NCI-H226 (cell line): ENCODE data around the gene LARGE1.

ENCODE experiments used
- DNase-seq: peaks from one replicate; pipeline ENCODE4 v3.0.0-alpha.2; 2015

The LARGE1 gene

DNA sequence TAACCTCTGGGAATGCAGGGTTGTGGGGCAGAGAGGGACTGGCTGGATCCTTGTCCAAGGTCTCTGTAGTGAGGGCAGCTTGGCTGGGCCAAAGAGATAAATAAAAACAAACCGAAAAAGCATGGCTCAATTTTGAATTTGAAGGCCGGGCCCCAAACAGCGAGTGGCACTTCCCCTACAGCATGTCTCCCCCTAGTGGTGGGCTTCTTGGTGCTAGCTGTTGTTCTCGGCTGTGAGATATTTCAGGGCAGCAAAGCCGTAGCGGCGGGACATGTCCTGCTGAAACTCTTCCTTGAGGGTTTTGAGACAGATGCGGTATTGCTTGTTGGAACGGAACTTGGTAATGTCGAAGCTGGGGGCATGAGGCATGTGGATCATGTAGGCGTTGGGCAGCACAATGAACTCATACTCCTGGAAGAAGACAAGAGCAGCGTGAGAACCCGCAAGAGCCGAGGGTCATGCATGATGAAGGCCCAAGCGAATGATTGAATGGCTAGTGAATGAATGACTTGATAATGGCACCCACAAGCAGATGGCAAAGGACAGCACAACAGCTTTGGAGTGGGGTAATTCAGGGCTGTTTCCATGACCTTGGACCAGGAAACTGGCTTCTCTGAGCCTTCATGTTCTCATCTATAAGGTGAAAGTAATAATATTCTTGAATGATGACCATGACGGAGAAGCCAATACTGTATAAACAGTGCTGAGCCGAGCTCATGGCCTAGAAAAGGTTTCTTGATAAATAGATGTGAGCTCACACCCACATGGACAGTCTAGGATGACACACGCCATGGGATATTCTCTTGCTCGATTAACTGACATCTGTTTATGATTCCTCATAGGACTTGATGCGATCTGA is 645.8 kb downstream of the LARGE1 start:
- peak; percentile 3 for DNase-seq

- DNase-seq = no peak
Measured at GRCh38 chr22:33272871-33273270, 647.4 kb downstream of the LARGE1 start.

DNA sequence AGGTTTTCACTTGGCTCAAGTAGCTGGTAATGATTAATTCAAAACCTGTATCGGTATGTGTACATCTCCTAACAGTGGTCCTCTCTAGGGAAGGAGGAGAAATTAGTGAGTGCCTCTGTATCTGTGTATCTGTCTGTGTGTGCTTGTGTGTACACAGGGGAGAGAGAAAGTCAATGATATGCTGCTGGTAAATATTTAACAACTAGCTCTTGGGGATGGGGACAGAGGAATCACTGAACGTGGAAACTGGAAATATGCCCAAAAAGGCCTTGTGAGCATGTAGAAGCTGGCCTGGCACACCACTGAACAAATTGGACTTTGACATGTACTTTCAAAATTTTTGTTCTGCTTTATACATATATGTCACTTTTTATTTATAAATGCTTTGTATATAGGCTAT is 648.1 kb downstream of the LARGE1 start:
- DNase-seq = no peak

GRCh38 chr22:33271390-33272161 is 648.7 kb downstream of the LARGE1 start:
- no peak for DNase-seq

GRCh38 chr22:33270596-33270995 is 649.7 kb downstream of the LARGE1 start:
- DNase-seq = no peak

- no peak for DNase-seq
Measured at GRCh38 chr22:33261699-33262098, 658.6 kb downstream of the LARGE1 start.

DNA sequence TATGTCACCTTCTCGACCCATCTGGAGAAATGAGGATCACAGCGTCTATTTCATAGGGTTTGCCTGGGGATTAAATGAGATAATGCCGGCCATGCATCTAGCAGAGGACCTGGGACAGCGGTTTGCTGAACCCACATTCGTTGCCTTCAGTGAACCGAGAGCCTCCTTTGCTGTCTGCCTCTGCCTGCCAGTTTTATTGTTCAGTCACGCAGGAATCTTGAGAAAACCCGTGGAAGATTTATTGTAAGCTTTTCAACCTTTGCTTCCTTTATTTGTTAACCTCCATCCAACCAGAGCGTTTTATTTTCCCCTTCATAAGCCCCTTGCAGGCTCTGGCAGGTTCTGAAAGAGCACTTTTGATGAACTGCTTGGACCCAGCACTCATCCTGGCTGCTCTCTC is 659.8 kb downstream of the LARGE1 start:
- no peak for DNase-seq

DNA sequence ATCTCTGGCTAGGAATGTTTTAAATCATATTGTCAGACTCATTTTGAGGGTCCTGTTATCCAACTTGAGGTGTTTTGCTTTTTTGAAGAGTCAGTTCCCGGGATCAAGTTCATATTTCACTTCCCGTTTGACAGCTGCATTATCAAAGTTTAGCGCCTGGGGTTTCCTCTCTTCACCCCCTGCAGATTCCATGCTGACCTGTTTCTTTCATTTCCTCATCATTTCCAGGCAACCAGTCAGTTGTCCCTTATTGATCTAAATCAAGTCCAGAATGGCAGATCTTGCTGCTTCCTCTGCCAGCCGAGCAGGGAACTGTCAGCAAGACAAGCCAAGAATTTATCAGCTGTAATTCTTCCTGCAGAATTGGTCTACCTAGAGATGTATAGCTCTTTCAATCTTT is 664.5 kb downstream of the LARGE1 start:
- DNase-seq = no peak

GRCh38 chr22:33248948-33249347 is 671.3 kb downstream of the LARGE1 start:
- DNase-seq = no peak

- DNase-seq = peak; percentile 51
Measured at GRCh38 chr22:33247758-33248157, 672.5 kb downstream of the LARGE1 start.

GRCh38 chr22:33242078-33242477 is 678.2 kb downstream of the LARGE1 start:
- peak; percentile 12 for DNase-seq

DNA sequence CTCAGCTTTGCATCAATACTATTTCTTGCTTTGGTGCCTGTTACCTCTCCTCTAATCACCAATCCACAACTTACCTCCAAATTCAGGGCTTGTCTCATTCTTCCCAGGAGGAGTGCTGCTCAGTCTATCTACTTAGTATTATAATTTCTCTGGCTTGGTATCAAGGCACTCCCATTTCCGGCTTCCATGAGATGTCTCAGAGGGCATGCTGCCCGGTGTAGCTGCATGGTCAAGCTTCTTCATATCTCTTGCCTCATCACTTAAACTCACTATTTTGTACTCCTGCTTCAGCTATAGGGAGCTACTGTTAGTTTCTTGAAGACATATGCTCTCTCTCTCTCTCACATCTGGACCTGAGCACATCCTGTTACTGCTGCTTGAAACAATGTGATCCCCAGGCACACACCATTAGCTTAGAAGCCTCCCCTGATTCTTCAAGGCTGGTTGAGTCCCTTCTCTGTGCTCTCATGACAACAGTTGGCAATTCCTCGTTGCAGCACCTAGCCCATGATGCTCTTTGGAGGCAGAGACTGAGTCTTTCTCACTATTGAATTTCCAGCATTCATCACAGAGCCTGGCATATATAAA is 679.3 kb downstream of the LARGE1 start:
- peak; percentile 68 for DNase-seq

- DNase-seq = no peak
Measured at GRCh38 chr22:33232071-33232470, 688.2 kb downstream of the LARGE1 start.

DNA sequence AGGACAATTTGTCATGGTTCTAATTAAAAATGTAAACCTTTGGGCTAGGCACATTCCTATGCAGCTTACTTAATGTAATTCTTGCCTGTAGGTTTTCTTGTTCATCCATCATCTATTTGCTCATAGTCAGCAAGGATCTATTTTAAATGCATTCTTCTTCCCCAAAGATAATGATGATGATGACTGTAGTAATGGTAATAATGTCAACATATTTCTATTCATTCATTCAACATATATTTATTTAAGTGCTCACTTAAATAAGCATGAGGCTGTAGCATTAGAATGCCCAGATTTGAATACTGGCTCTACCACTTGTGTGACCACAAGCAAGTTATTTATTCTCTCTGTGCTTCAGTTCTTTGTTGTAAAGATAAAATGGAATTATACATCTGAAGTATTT is 692.5 kb downstream of the LARGE1 start:
- no peak for DNase-seq

DNA sequence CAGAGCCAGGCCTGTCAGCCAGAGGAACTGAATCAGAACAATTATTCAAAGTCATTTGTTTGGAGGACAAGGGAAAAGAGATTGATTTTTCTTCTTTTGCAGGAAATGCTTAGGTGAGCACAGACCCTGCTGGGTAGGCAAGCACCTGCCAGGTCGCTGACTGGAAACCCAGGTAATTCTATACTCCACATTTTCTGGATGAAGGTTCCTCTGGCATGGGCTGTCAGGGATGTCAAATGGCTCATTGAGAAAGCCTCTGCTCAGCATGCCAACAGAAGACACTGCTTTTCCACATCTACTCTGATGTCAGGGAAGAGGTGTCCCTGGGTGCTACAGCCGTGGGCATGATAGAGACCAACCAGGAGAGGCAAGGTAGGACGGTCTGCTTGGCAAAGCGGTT is 695.4 kb downstream of the LARGE1 start:
- no peak for DNase-seq
